Hepatocyte (in vitro differentiated cells): ENCODE results near the gene DBN1. TPM values are rescaled to one million over a fixed set of nuclear protein-coding genes. Genes with fewer than 3 reads are reported as not detected.

ENCODE experiments used
- DNase-seq: peaks from one replicate; pipeline ENCODE4 v3.0.0-alpha.2; 2016; ENCODE audit warnings: low spot score
- H2AFZ ChIP-seq: fragments of 200-600 bp; sonication (generic); 2 replicates; pipeline ENCODE4 v1.6.0; 2016; ENCODE audit warnings: antibody characterized with exemption, mild to moderate bottlenecking
- H3K27ac ChIP-seq: fragments of 200-600 bp; sonication (generic); 2 replicates; pipeline ENCODE4 v1.5.1; 2016; ENCODE audit warnings: mild to moderate bottlenecking
- H3K27me3 ChIP-seq: fragments of 200-600 bp; sonication (generic); 2 replicates; pipeline ENCODE4 v1.6.1; 2016
- H3K36me3 ChIP-seq: fragments of 200-600 bp; sonication (generic); replicated peaks from 2 replicates; pipeline ENCODE4 v1.5.1; 2016; ENCODE audit warnings: low read depth; ENCODE audit not compliant: insufficient read depth
- H3K4me1 ChIP-seq: fragments of 200-600 bp; sonication (generic); 2 replicates; pipeline ENCODE4 v1.5.1; 2016; ENCODE audit warnings: mild to moderate bottlenecking, moderate library complexity; ENCODE audit not compliant: insufficient read depth
- H3K4me2 ChIP-seq: fragments of 200-600 bp; sonication (generic); 2 replicates; pipeline ENCODE4 v1.6.0; 2016
- H3K4me3 ChIP-seq: fragments of 200-600 bp; sonication (generic); 2 replicates; pipeline ENCODE4 v1.5.1; 2016; ENCODE audit warnings: mild to moderate bottlenecking
- H3K79me2 ChIP-seq: fragments of 200-600 bp; sonication (generic); 2 replicates; pipeline ENCODE4 v1.6.0; 2017; ENCODE audit warnings: mild to moderate bottlenecking
- H3K9me2 ChIP-seq: fragments of 200-600 bp; sonication (generic); replicated peaks from 2 replicates; pipeline ENCODE4 v1.6.0; 2017; ENCODE audit warnings: mild to moderate bottlenecking; ENCODE audit not compliant: insufficient read depth
- H3K9me3 ChIP-seq: fragments of 200-600 bp; sonication (generic); 2 replicates; pipeline ENCODE4 v1.5.1; 2016; ENCODE audit warnings: low read depth, mild to moderate bottlenecking
- H4K20me1 ChIP-seq: fragments of 200-600 bp; sonication (generic); 2 replicates; pipeline ENCODE4 v1.6.0; 2016; ENCODE audit warnings: mild to moderate bottlenecking; ENCODE audit not compliant: insufficient read depth, poor library complexity, severe bottlenecking
- CTCF ChIP-seq: fragments of 200-600 bp; sonication (generic); IDR thresholded peaks from 2 replicates; pipeline ENCODE4 v1.5.1; 2016; ENCODE audit warnings: antibody characterized with exemption, mild to moderate bottlenecking; ENCODE audit not compliant: poor library complexity
- EZH2 ChIP-seq: fragments of 200-600 bp; sonication (generic); IDR thresholded peaks from 2 replicates; pipeline ENCODE4 v1.6.1; 2016; ENCODE audit warnings: antibody characterized with exemption, mild to moderate bottlenecking, borderline replicate concordance
- EZH2phosphoT487 ChIP-seq: fragments of 200-600 bp; sonication (generic); IDR thresholded peaks from one replicate; pipeline ENCODE4 v1.6.1; 2018; ENCODE audit warnings: antibody characterized with exemption, mild to moderate bottlenecking, low read depth, moderate library complexity; ENCODE audit not compliant: unreplicated experiment, severe bottlenecking
- WGBS: methylation state at CpG from one replicate; pipeline ENCODE4 v1.1.6; 2016; ENCODE audit warnings: low lambda C conversion rate; ENCODE audit errors: missing lambda C conversion rate; 5-methylcytosine and 5-hydroxymethylcytosine counted together
- polyA plus RNA-seq: library from polyadenylated mRNA; unstranded; fragments of >200 nt; fragmentation: Nextera tagmentation; extraction: Ambion mirVana; gene quantifications from 2 replicates; pipeline ENCODE4 v1.2.1, GENCODE V29; 2016
- total RNA-seq: library from RNA; depleted of rRNA; stranded (reverse); fragments of >200 nt; gene quantifications from 2 replicates; pipeline ENCODE4 v1.2.3, GENCODE V29; 2014

Gene DBN1
- total and polyA plus RNA-seq, 2 experiments from 2014 or later: 107 to 122 TPM

GRCh38 chr5:177457852-177458681 lies 15.4 kb downstream of the DBN1 start:
- H3K9me2 ChIP-seq: no peaks in the 10 kb centered on the region
- H3K27ac ChIP-seq: no peak overlapping the region
- 91% methylated on average over 18 of the region's 20 CpGs for WGBS
- H4K20me1 ChIP-seq: peaks cover 17% of the 10 kb centered on the region
- H3K79me2 ChIP-seq: no peaks in the 10 kb centered on the region
- H2AFZ ChIP-seq: no peak overlapping the region
- H3K4me2 ChIP-seq: no peak overlapping the region
- TF ChIP-seq EZH2 (no peak), EZH2phosphoT487 (no peak), CTCF (no peak)
- no peak for DNase-seq
- H3K9me3 ChIP-seq: no peaks in the 10 kb centered on the region
- peaks cover 16% of the 10 kb centered on the region for H3K4me1 ChIP-seq
- no peaks in the 10 kb centered on the region for H3K27me3 ChIP-seq
- H3K36me3 ChIP-seq: no peaks in the 10 kb centered on the region
- H3K4me3 ChIP-seq: no peak overlapping the region

GRCh38 chr5:177456976-177457851 lies 16.2 kb downstream of the DBN1 start:
- peak overlapping the region; percentile 52 for H3K4me2 ChIP-seq
- H3K79me2 ChIP-seq: no peaks in the 10 kb centered on the region
- H2AFZ ChIP-seq: no peak overlapping the region
- peak overlapping the region; percentile 37 for H3K27ac ChIP-seq
- H3K36me3 ChIP-seq: no peaks in the 10 kb centered on the region
- no peaks in the 10 kb centered on the region for H3K27me3 ChIP-seq
- H3K4me1 ChIP-seq: peaks cover 16% of the 10 kb centered on the region
- H3K9me3 ChIP-seq: no peaks in the 10 kb centered on the region
- 86% methylated on average over 24 of the region's 24 CpGs for WGBS
- DNase-seq: peak; percentile 95
- TF ChIP-seq CTCF (peak; percentile 42), EZH2phosphoT487 (no peak)
- no peak overlapping the region for H3K4me3 ChIP-seq
- H4K20me1 ChIP-seq: peaks cover 17% of the 10 kb centered on the region
- no peaks in the 10 kb centered on the region for H3K9me2 ChIP-seq

DNA sequence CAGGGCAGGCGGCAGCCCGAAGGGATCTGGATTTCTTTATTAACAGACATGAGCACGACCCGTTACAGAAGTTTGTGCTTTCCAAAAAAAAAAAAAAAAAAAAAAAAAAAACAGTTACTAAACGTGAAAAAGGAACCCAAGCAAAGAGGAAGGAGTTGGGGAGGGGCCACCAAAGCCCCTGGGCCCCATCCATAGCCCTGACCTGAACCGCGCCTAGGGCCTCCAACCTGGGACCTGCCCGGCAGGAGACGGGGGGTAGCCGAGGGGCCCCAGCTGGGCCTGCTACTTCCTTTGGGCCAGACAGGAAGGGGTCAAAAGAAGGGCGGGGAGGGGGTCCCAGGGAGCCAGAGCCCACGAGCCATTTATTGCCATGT lies 16.9 kb downstream of the DBN1 start:
- Histone ChIP-seq H3K9me3 (no peaks in the 10 kb centered on the region), H3K4me3 (no peak overlapping the region)
- 44% methylated on average over 12 of the region's 12 CpGs for WGBS

More for the DNA sequence above, 16.9 kb downstream of the DBN1 start:
- H2AFZ ChIP-seq: no peak overlapping the region
- no peaks in the 10 kb centered on the region for H3K9me2 ChIP-seq
- H3K27ac ChIP-seq: peak overlapping the region; percentile 37
- TF ChIP-seq CTCF: no peak
- H3K4me1 ChIP-seq: peaks cover 16% of the 10 kb centered on the region
- no peaks in the 10 kb centered on the region for H3K36me3 ChIP-seq
- H3K27me3 ChIP-seq: no peaks in the 10 kb centered on the region
- no peak for DNase-seq
- H4K20me1 ChIP-seq: peaks cover 17% of the 10 kb centered on the region
- H3K79me2 ChIP-seq: no peaks in the 10 kb centered on the region
- H3K4me2 ChIP-seq: peak overlapping the region; percentile 52
